Stimulated activated CD4-positive, alpha-beta T cell treated with anti-CD3 and anti-CD28 coated beads, Interleukin-1b, Interleukin-23, amount 100 ng/mL, for 1 hour (primary cell): ENCODE data around the gene DUSP6.
"Not testable (repeated sequence)": the region's sequence is repeated elsewhere in the genome, so short reads cannot be mapped to it uniquely, and the experiment has no call there.

ENCODE experiments used
- DNase-seq, 2 donors: peaks; one replicate each; pipeline ENCODE4 v3.0.0-alpha.2; 2020; ENCODE audit warnings: low read depth in 2 of 2

DUSP6 gene

GRCh38 chr12:89351489-89352241 lies 636 bp downstream of the DUSP6 start:
- DNase-seq = no peak

- no peak for DNase-seq
Measured at GRCh38 chr12:89350630-89351488, 1.4 kb downstream of the DUSP6 start.

- DNase-seq = no peak
Measured at GRCh38 chr12:89350260-89350629, 2.1 kb downstream of the DUSP6 start.

- no peak for DNase-seq
Measured at GRCh38 chr12:89349814-89350213, 2.5 kb downstream of the DUSP6 start.

GRCh38 chr12:89348894-89349699 lies 3.2 kb downstream of the DUSP6 start:
- DNase-seq = no peak

GRCh38 chr12:89347325-89347829 lies 4.9 kb downstream of the DUSP6 start:
- DNase-seq = no peak

GRCh38 chr12:89346741-89347324 lies 5.5 kb downstream of the DUSP6 start:
- no peak for DNase-seq

- DNase-seq = no peak
Measured at GRCh38 chr12:89345830-89346740, 6.2 kb downstream of the DUSP6 start.

- no peak for DNase-seq
Measured at GRCh38 chr12:89345376-89345775, 6.9 kb downstream of the DUSP6 start.

GRCh38 chr12:89344862-89345202 lies 7.5 kb downstream of the DUSP6 start:
- no peak for DNase-seq

- DNase-seq = no peak
Measured at GRCh38 chr12:89344043-89344861, 8.0 kb downstream of the DUSP6 start.

- no peak for DNase-seq
Measured at GRCh38 chr12:89343127-89343526, 9.2 kb downstream of the DUSP6 start.

GRCh38 chr12:89340861-89341260 lies 11.4 kb downstream of the DUSP6 start:
- DNase-seq = no peak

- no peak for DNase-seq
Measured at GRCh38 chr12:89339526-89339925, 12.8 kb downstream of the DUSP6 start.

- not testable (repeated sequence) for DNase-seq
Measured at GRCh38 chr12:89337136-89337535, 15.2 kb downstream of the DUSP6 start.

GRCh38 chr12:89335452-89336244 lies 16.7 kb downstream of the DUSP6 start:
- DNase-seq = no peak

- DNase-seq = no peak
Measured at GRCh38 chr12:89334548-89335169, 17.6 kb downstream of the DUSP6 start.

- DNase-seq = no peak
Measured at GRCh38 chr12:89333564-89334252, 18.6 kb downstream of the DUSP6 start.
